Spleen (tissue), 7 donors: ENCODE results near the gene AHNAK2.

Experiments used
- CTCF ChIP-seq, 11 experiments: fragments of 200-600 bp in 7 of 11; fragments of 450-650 bp in 4 of 11; sonication (generic) in 4 of 11; IDR thresholded peaks in 8 of 11; conservative IDR thresholded peaks in 3 of 11; 1 replicate in 7 of 11; 2 replicates in 4 of 11; pipeline versions ENCODE4 v1.4.0 to v1.8.0; 2016 to 2021; ENCODE audit warnings: antibody characterized with exemption in 11 of 11, inconsistent platforms in 4 of 11, mild to moderate bottlenecking in 1 of 11
- POLR2AphosphoS5 ChIP-seq, 3 donors: sonication (generic); formaldehyde crosslinking; IDR thresholded peaks; one replicate each; pipeline ENCODE4 v1.5.1; 2017; ENCODE audit warnings: antibody characterized with exemption in 3 of 3
- donor health status: DM: no; HTN: no; CAD: no; lungs with moderate emphysema.
- donor health status: DM: no; HTN: no; CAD: no.
- donor health status: DM: no; HTN: no; CAD: no.

- TF ChIP-seq CTCF (IDR thresholded peaks at IDR 0.05 in 8 of 11, conservative IDR thresholded peaks at IDR 0.05 in 3 of 11) (no peak), POLR2AphosphoS5 (IDR thresholded peaks at IDR 0.05) (no peak)
Observed at GRCh38 chr14:104996483-104996882, 18.3 kb upstream of the AHNAK2 start.
